SU-DHL-6 (cell line): ENCODE data around the gene CCDC188.
"Not testable (repeated sequence)": the region's sequence is repeated elsewhere in the genome, so short reads cannot be mapped to it uniquely, and the experiment has no call there.

Experiments
- H2AFZ ChIP-seq: fragments of 200-600 bp; sonication (generic); 2 replicates; pipeline ENCODE4 v1.6.1; 2014; ENCODE audit warnings: low read depth, mild to moderate bottlenecking, moderate library complexity, mixed read lengths, antibody characterized with exemption, low read length; ENCODE audit not compliant: severe bottlenecking
- H3F3A ChIP-seq: fragments of 200-600 bp; shearing (Covaris generic); 2 replicates; pipeline ENCODE4 v1.6.0; 2016; ENCODE audit warnings: antibody characterized with exemption, mild to moderate bottlenecking; ENCODE audit not compliant: insufficient read depth
- H3K27ac ChIP-seq: fragments of 200-600 bp; sonication (generic); 2 replicates; pipeline ENCODE4 v1.5.1; 2016; ENCODE audit warnings: low read depth, mild to moderate bottlenecking, low read length, moderate library complexity, mixed read lengths
- H3K27me3 ChIP-seq: fragments of 200-600 bp; sonication (generic), shearing (Covaris generic); 2 replicates; pipeline ENCODE4 v1.6.0; 2014; ENCODE audit warnings: mild to moderate bottlenecking, low read length
- H3K36me3 ChIP-seq: fragments of 200-600 bp; sonication (generic); 2 replicates; pipeline ENCODE4 v1.6.1; 2014; ENCODE audit warnings: mild to moderate bottlenecking, low read length, mixed read lengths
- H3K4me2 ChIP-seq: fragments of 300-600, 200-600 bp; shearing (Covaris generic), sonication (generic); 2 replicates; pipeline ENCODE4 v1.6.0; 2014; ENCODE audit warnings: low read length, low read depth, mild to moderate bottlenecking; ENCODE audit not compliant: poor library complexity, severe bottlenecking
- H3K4me3 ChIP-seq: fragments of 200-600 bp; sonication (generic); 2 replicates; pipeline ENCODE4 v1.5.1; 2014; ENCODE audit warnings: antibody characterized with exemption, low read length, mild to moderate bottlenecking, mixed read lengths; ENCODE audit not compliant: insufficient read depth, poor library complexity, severe bottlenecking
- H3K79me2 ChIP-seq: fragments of 200-600 bp; sonication (generic); 2 replicates; pipeline ENCODE4 v1.6.1; 2014; ENCODE audit warnings: mild to moderate bottlenecking, low read length, moderate library complexity; ENCODE audit not compliant: insufficient read depth
- H3K9ac ChIP-seq: fragments of 200-600 bp; sonication (generic); 2 replicates; pipeline ENCODE4 v1.7.0; 2014; ENCODE audit warnings: mild to moderate bottlenecking, low read length
- H3K9me2 ChIP-seq: fragments of 200-600 bp; sonication (generic); replicated peaks from 2 replicates; pipeline ENCODE4 v1.6.1; 2014; ENCODE audit warnings: low read length; ENCODE audit not compliant: insufficient read depth
- H3K9me3 ChIP-seq: fragments of 200-600 bp; sonication (generic); 2 replicates; pipeline ENCODE4 v1.6.1; 2014; ENCODE audit warnings: low read length, mixed read lengths; ENCODE audit not compliant: insufficient read depth
- H4K20me1 ChIP-seq: fragments of 200-600 bp; sonication (generic); 2 replicates; pipeline ENCODE4 v1.6.1; 2014; ENCODE audit warnings: low read depth, mild to moderate bottlenecking, antibody characterized with exemption, low read length, moderate library complexity, mixed read lengths
- EZH2phosphoT487 ChIP-seq: fragments of 200-600 bp; sonication (generic), shearing (Covaris generic); conservative IDR thresholded peaks from 2 replicates; pipeline ENCODE4 v1.6.1; 2018; ENCODE audit warnings: mild to moderate bottlenecking, antibody characterized with exemption, low read length, moderate library complexity, mixed read lengths
- TF ChIP-seq, protein P1 (sequence below): fragments of 200-600 bp; sonication (generic); IDR thresholded peaks from one replicate; pipeline ENCODE4 v1.5.1; 2017; ENCODE audit warnings: antibody characterized with exemption, mild to moderate bottlenecking, low read length, moderate library complexity; ENCODE audit not compliant: insufficient read depth, poor library complexity, severe bottlenecking

The CCDC188 gene

DNA sequence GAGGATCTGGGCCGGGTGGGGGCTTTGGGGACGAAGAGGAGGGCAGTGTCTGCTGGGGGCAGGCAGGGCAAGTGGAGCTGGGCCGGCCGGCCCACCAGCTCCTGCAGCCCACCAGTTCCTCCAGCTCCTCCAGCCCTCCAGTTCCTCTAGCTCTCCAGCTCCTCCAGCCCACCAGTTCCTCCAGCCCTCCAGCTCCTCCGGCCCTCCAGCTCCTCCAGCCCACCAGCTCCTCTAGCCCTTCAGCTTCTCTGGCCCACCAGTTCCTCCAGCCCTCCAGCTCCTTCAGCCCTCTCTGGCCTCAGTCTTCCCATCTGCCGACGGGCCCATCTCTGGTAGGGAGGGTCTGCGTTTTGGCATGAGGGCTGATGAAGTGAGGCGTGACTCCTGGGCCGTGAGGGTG is 9.2 kb upstream of the CCDC188 start:
- TF ChIP-seq, protein P1, sequence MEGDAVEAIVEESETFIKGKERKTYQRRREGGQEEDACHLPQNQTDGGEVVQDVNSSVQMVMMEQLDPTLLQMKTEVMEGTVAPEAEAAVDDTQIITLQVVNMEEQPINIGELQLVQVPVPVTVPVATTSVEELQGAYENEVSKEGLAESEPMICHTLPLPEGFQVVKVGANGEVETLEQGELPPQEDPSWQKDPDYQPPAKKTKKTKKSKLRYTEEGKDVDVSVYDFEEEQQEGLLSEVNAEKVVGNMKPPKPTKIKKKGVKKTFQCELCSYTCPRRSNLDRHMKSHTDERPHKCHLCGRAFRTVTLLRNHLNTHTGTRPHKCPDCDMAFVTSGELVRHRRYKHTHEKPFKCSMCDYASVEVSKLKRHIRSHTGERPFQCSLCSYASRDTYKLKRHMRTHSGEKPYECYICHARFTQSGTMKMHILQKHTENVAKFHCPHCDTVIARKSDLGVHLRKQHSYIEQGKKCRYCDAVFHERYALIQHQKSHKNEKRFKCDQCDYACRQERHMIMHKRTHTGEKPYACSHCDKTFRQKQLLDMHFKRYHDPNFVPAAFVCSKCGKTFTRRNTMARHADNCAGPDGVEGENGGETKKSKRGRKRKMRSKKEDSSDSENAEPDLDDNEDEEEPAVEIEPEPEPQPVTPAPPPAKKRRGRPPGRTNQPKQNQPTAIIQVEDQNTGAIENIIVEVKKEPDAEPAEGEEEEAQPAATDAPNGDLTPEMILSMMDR = no peak
- no peak for TF ChIP-seq EZH2phosphoT487
- no peaks in the 10 kb centered on the region for H3K9me3 ChIP-seq
- H3K27ac ChIP-seq = no peak overlapping the region
- no peaks in the 10 kb centered on the region for H3F3A ChIP-seq
- H3K4me2 ChIP-seq = no peak overlapping the region
- H3K79me2 ChIP-seq = no peaks in the 10 kb centered on the region
- H3K9ac ChIP-seq = no peak overlapping the region
- no peaks in the 10 kb centered on the region for H4K20me1 ChIP-seq
- no peaks in the 10 kb centered on the region for H3K27me3 ChIP-seq
- no peak overlapping the region for H3K4me3 ChIP-seq
- no peak overlapping the region for H2AFZ ChIP-seq
- H3K9me2 ChIP-seq = no peaks in the 10 kb centered on the region
- H3K36me3 ChIP-seq = no peaks in the 10 kb centered on the region

DNA sequence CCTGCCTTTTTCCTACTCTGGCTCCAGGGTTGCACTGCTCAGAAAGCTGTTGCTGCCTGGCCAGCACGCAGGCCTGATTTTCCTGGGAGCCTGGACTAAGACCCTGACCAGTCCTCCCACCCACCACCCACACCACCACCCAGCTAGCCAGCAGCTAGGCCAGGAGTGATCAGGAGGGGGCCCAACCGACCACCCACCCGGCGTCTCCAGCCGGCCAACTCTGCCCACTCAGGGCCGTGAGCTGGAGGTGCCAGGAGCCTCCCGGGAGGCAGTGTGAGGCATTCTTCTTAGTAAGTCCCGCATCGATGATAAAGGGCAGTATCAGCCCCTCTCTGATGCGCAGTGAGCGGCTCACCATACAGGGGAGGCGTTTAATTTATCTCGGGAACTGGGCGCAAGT is 8.7 kb upstream of the CCDC188 start:
- not testable (repeated sequence) for H3K9me2 ChIP-seq

DNA sequence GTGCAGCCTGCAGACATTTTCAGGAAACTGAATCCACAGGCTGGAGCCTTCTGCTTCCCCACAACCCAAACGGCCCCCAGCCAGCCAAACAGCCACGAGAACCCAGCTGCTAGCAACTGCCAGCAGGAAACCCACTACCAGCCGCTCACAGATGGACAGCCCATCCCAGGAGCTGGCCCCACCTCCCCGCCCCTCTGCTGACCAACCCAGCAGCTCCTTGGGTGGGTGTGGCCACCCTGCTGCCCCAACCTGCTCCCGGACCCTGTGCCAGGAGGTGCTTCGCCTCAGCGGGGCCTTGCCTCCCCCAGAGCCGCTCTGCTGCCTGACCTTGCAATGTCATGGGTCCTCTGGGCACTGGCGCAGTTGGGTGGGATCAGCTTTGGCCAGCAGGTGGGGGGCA is 8.2 kb upstream of the CCDC188 start:
- Histone ChIP-seq H3F3A (no peaks in the 10 kb centered on the region), H4K20me1 (no peaks in the 10 kb centered on the region), H3K27me3 (no peaks in the 10 kb centered on the region), H2AFZ (no peak overlapping the region), H3K9me3 (no peaks in the 10 kb centered on the region), H3K4me2 (no peak overlapping the region), H3K79me2 (no peaks in the 10 kb centered on the region), H3K4me3 (no peak overlapping the region), H3K9ac (no peak overlapping the region), H3K27ac (no peak overlapping the region), H3K36me3 (no peaks in the 10 kb centered on the region), H3K9me2 (no peaks in the 10 kb centered on the region)
- TF ChIP-seq EZH2phosphoT487 = no peak
- TF ChIP-seq, protein P1 = no peak

More for the DNA sequence above, 8.7 kb upstream of the CCDC188 start:
- H4K20me1 ChIP-seq, H3K9me3 ChIP-seq, H3K9ac ChIP-seq, H3K36me3 ChIP-seq, H3K4me3 ChIP-seq, H3K27me3 ChIP-seq, H3K27ac ChIP-seq, H3K79me2 ChIP-seq, H3F3A ChIP-seq, H2AFZ ChIP-seq, H3K4me2 ChIP-seq: not testable (repeated sequence)

DNA sequence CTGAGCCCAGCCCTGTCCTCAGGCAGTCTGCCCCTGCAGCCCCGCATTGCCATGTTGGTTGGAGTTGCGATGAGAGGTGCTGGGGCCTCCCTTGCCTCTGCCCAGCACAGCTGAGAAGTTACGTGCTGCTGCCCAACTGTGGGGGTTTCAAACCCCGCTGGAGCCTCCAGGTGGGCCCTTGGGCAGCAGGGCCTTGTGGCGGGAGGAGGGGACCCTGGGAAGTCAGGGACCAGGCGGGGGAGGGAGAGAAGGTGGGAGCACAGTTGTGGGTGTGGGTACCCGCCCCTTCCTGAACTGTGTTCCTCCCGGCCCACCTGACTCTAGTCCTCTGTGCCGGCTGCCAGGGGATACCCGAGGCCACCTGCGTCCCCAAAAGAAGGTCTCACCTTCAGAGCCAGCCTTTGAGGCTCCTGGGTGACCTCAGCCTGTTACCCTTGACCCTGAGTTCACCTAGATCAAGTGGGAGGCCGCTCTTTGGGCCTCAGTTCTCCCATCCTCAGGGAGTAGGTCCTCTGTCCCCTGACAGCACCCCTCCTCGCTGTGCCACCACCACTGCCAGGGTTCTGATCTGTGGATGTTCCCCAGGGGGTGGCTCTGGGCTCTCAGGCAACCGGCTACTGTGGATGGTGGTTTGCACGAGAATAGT is 7.7 kb upstream of the CCDC188 start:
- Histone ChIP-seq H3K36me3 (no peaks in the 10 kb centered on the region), H3K27me3 (no peaks in the 10 kb centered on the region), H2AFZ (no peak overlapping the region), H3K27ac (no peak overlapping the region), H3K9me3 (no peaks in the 10 kb centered on the region), H3K4me2 (no peak overlapping the region), H3K9ac (no peak overlapping the region), H3F3A (no peaks in the 10 kb centered on the region), H4K20me1 (no peaks in the 10 kb centered on the region), H3K79me2 (no peaks in the 10 kb centered on the region), H3K9me2 (no peaks in the 10 kb centered on the region), H3K4me3 (no peak overlapping the region)
- TF ChIP-seq, protein P1 = no peak
- TF ChIP-seq EZH2phosphoT487 = no peak
